Dedifferentiated amniotic fluid mesenchymal stem cell (primary cell): Measurements from ENCODE around the gene TRPM7.

Experiments used
- DNase-seq: peaks from one replicate; pipeline ENCODE4 v3.0.0-alpha.2; 2016; ENCODE audit errors: extremely low spot score

The TRPM7 gene

DNA sequence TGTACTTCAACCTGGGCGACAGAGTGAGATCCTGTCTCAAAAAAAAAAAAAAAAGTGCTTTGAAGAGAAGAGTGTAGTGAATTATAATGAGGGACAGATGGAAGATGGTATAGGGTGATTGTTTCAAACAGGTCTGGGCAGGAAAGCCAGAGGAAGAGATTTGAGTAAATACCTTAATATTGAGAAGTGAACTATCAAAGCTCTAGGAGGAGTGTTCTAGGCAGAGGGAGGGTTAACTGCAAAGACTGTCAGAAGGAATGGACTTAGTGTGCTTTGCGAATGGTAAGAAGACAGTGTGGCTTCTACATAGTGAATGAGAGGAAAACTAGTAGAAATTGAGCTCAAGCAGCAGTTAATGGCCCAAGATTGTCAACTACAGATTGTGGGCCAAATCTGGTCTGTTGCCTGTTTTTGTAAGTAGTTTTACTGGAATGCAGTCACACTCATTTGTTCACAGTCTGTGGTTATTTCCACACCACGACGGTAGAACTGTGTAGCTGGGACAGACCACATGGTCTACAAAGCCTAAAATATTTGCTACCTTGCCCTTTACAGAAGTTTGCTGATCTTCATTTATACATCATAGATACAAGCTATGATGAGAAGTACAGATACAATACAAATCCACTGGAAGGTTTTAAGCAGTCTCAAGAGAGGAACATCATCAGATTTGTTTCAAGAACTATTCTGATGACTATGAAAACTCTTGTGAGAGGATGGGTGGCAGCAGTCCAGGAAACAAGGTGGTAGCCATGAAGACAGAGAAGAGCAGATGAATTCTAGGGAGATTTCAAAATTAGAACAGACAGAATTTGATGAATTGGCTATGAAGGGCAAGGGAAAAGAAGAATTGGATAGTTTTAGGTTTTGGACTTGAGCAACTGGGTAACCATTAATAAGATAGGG lies 123.6 kb downstream of the TRPM7 start:
- no peak for DNase-seq

- DNase-seq = no peak
Observed at GRCh38 chr15:50558012-50558411, 128.6 kb downstream of the TRPM7 start.

DNA sequence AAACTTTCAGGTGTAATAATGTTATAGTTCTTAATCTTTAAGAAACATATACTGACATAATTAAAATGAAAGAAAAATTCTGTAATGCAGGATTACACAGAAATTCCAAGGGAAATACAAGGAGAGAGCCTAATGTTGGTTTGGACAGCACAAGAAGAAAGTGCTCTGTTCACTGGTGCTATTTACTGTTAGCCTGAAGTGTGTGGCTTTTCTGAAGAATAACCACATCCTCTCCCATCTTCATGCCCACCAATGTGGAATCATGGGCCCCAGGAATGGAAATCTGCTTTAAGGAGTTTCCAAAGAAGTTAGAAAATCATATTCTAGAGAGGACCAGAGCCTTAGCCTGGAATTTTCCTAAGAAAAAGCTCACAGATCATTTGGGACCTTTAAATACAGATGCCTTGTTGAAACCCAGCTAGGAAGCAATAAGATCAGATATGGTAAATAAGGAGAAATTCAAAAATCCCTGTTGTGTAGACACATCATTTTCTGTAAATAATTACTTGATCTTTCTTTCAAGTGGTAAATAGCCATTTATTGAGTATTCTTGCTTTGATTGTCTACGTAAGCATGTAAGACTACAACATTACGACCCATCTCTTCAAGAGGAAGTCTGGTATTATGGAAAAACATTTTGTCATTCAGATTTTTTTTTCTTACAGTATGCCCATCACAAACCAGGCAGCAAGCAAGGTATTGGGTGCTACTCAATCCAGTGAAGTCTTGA lies 129.8 kb downstream of the TRPM7 start:
- no peak for DNase-seq

DNA sequence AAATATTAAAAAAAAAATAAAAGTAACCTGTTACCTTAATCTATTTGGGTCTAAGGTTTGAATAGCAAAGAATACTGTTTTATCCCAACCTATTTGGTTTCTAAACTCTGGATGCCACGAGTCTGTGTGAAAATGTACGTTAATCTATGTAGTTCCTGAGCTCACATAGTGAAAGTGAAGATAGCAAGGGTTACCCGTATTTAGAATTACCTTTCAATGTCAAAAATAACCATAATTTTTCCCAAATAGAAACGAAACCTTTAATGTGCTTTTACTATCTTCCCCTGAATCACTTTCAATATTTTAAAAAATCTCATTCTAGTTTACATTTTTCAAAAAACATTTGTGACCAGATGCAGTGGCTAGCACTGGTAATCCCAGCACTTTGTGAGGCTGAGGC lies 134.4 kb downstream of the TRPM7 start:
- DNase-seq = no peak

DNA sequence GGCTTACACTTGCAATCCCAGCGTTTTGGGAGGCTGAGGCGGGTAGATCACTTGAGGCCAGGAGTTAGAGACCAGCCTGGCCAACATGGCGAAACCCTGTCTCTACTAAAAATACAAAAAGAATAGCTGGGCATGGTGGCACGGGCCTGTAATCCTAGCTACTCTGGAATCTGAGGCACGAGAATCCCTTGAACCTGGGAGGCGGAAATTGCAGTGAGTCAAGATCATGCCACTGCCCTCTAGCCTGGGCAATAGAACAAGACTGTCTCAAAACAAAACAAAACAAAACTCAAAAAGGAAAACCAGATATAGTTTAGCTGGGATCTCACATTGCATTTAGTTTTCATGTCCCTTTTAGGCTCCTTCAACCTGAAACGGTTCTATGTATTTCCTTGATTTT lies 137.3 kb downstream of the TRPM7 start:
- DNase-seq = no peak

- DNase-seq = no peak
Observed at GRCh38 chr15:50546566-50546965, 140.0 kb downstream of the TRPM7 start, which contains the start of gene USP50. TSS of gene USP50 (minus strand) at chr15:50546666. CDS start at chr15:50546525, 141 bp downstream.

DNA sequence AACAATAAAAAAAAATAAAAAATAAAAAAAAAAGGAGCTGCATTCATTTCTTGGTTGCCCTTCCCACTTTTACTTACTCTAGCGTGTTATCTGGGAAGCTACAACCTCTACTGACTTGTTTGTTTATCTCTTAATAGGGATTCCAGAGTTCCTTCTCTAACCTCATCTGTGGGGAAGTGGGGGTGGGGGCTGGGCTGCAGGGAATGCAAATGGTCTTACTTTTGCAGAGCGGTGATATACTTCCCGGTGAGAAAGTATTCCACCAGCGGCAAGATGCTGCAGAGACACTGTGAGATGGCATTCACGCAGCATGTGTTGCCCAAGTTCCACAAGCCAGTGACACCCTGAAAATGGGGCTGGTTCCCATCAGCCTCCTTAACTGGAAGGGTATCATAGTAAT lies 142.2 kb downstream of the TRPM7 start:
- DNase-seq = no peak

- no peak for DNase-seq
Observed at GRCh38 chr15:50543556-50543955, 143.0 kb downstream of the TRPM7 start.

DNA sequence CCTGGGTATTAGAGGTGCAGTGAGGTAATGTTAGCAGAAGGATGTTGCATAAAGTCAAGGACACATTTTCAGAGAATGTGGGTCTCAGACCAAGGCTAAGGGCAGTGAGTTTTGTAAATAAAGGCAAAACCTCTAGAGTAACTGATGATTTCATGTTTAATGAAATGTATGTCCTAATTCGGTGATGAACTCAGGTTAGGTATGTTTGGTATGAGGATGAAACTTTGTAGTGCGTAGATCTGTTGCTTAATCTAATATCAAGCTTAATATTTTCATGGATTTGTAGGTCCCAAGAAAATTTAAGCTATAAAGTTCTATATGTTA lies 143.7 kb downstream of the TRPM7 start:
- DNase-seq = no peak

- DNase-seq = no peak
Observed at GRCh38 chr15:50531766-50532165, 154.8 kb downstream of the TRPM7 start.

DNA sequence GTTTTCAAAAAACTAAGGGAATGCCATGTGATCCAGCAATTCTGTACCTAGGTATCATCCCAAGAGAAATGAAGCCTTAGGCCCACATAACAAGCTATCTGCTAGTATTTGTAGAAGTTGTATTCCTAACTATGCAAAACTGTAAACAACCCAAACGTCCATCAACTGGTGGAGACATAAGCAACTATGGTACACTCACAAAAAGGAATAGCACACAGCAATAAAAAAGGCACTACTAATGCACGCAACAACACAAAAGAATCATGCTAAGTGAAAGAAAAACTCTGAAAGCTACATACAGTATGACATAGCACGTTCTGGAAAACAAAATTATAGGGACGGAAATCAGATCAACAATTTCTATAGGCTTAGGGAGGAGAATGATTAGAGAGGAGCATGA lies 155.4 kb downstream of the TRPM7 start:
- no peak for DNase-seq

- DNase-seq = peak; percentile 71
Observed at GRCh38 chr15:50523851-50524251, 162.7 kb downstream of the TRPM7 start.

GRCh38 chr15:50519740-50520425 lies 166.7 kb downstream of the TRPM7 start:
- no peak for DNase-seq

- DNase-seq = no peak
Observed at GRCh38 chr15:50513001-50513400, 173.6 kb downstream of the TRPM7 start.
